HepG2 (cell line): ENCODE measurements around the gene UBE2I. TPM values are rescaled to one million over a fixed set of nuclear protein-coding genes. Genes with fewer than 3 reads are reported as not detected.

Experiments used
- ATAC-seq: fragments of 200-7000 bp; cut with Tn5 transposase; 3 replicates; pipeline ENCODE4 v1.9.1; 2020; ENCODE audit warnings: mild to moderate bottlenecking, moderate library complexity
- BruUV-seq: library from RNA; stranded (reverse); fragments of 400-500 nt; replicated peaks from 2 replicates; lab custom pipeline; 2021; lab: Mats Ljungman, UMichigan
- CTCF ChIA-PET: fragments of 300-600 bp; formaldehyde crosslinking; extraction: SDS; loops from one replicate; lab custom pipeline; 2021; ENCODE audit warnings: low total read pairs, inconsistent platforms, low intra/inter-chr PET ratio; lab: Yijun Ruan, JAX
- POLR2A ChIA-PET: fragments of 350-600 bp; sonication (Branson Sonifier 250); formaldehyde crosslinking; loops from one replicate; lab custom pipeline; 2020; ENCODE audit warnings: antibody characterized with exemption, inconsistent platforms; lab: Yijun Ruan, JAX
- DNase-seq: peaks from one replicate; pipeline ENCODE4 v3.0.0-alpha.2; 2015; ENCODE audit warnings: low spot score
- FAIRE-seq: peaks from 3 replicates; lab custom pipeline; 2011; peaks lifted over from hg19 to GRCh38; lab: Jason Lieb, UNC
- H2AFZ ChIP-seq: one replicate; pipeline ENCODE4 v1.6.1; 2011; ENCODE audit warnings: low read length, inconsistent platforms
- H3K27ac ChIP-seq: fragments of 300-600 bp; 3 replicates; pipeline ENCODE4 v1.8.0; 2011; ENCODE audit warnings: mixed run types, mild to moderate bottlenecking, mixed read lengths, low read length, inconsistent platforms; ENCODE audit not compliant: insufficient read depth; ENCODE audit errors: extremely low read length
- H3K27me3 ChIP-seq, 2 experiments: fragments of 200-600 bp in 1 of 2; 2 replicates in 1 of 2; 3 replicates in 1 of 2; pipeline versions ENCODE4 v1.6.0 to v1.8.0; 2011; ENCODE audit warnings: low read length in 2 of 2, mild to moderate bottlenecking in 2 of 2, moderate library complexity in 2 of 2, inconsistent platforms in 1 of 2; ENCODE audit not compliant: insufficient read depth in 2 of 2, control insufficient read depth in 1 of 2
- H3K36me3 ChIP-seq, 2 experiments: fragments of 200-600 bp in 1 of 2; replicated peaks in 1 of 2; 2 replicates in 1 of 2; 3 replicates in 1 of 2; pipeline versions ENCODE4 v1.5.1 to v1.8.0; 2011; ENCODE audit warnings: low read length in 2 of 2, inconsistent platforms in 1 of 2; ENCODE audit not compliant: insufficient read depth in 2 of 2, control insufficient read depth in 1 of 2
- H3K4me1 ChIP-seq: 2 replicates; pipeline ENCODE4 v1.5.1; 2012; ENCODE audit warnings: low read length, inconsistent platforms; ENCODE audit not compliant: insufficient read depth
- H3K4me2 ChIP-seq: 2 replicates; pipeline ENCODE4 v1.6.0; 2011; ENCODE audit warnings: low read depth, low read length, inconsistent platforms
- H3K4me3 ChIP-seq, 3 experiments: fragments of 200-600 bp in 1 of 3; sonication (generic), shearing (Covaris generic) in 1 of 3; replicated peaks in 1 of 3; 2 replicates each; pipeline ENCODE4 v1.5.1; 2011 to 2016; ENCODE audit warnings: low read length in 3 of 3, inconsistent platforms in 2 of 3, low read depth in 2 of 3, mild to moderate bottlenecking in 2 of 3, control low read depth in 1 of 3, mixed read lengths in 1 of 3; ENCODE audit not compliant: insufficient read depth in 1 of 3
- H3K79me2 ChIP-seq: one replicate; pipeline ENCODE4 v1.6.1; 2011; ENCODE audit warnings: low read length, inconsistent platforms; ENCODE audit not compliant: insufficient read depth
- H3K9ac ChIP-seq: 2 replicates; pipeline ENCODE4 v1.6.0; 2011; ENCODE audit warnings: mild to moderate bottlenecking, low read depth, low read length, inconsistent platforms; ENCODE audit not compliant: insufficient read depth
- H3K9me3 ChIP-seq: 2 replicates; pipeline ENCODE4 v1.5.1; 2012; ENCODE audit warnings: mild to moderate bottlenecking, low read length
- H4K20me1 ChIP-seq: 2 replicates; pipeline ENCODE4 v1.6.0; 2011; ENCODE audit warnings: inconsistent platforms, mild to moderate bottlenecking, low read length, moderate library complexity; ENCODE audit not compliant: insufficient read depth
- FOXO1 ChIP-seq: sonication (generic); formaldehyde crosslinking; IDR thresholded peaks from 2 replicates; pipeline ENCODE4 v1.4.0; 2020; ENCODE audit warnings: missing genetic modification reagents
- GLI4 ChIP-seq: sonication (generic); formaldehyde crosslinking; IDR thresholded peaks from 2 replicates; pipeline ENCODE4 v1.5.1; 2020; ENCODE audit warnings: missing genetic modification reagents, mild to moderate bottlenecking, moderate library complexity, borderline replicate concordance
- MIER2 ChIP-seq: IDR thresholded peaks from 2 replicates; pipeline ENCODE4 v1.6.1; 2016; ENCODE audit warnings: missing biosample characterization, missing genetic modification reagents
- RCOR2 ChIP-seq: IDR thresholded peaks from 2 replicates; pipeline ENCODE4 v1.6.1; 2016; ENCODE audit warnings: missing biosample characterization, missing genetic modification reagents
- ZNF510 ChIP-seq: sonication (generic); formaldehyde crosslinking; IDR thresholded peaks from 2 replicates; pipeline ENCODE4 v1.4.0; 2020; ENCODE audit warnings: low read depth, mild to moderate bottlenecking, missing genetic modification reagents
- WGBS: methylation state at CpG from one replicate; pipeline ENCODE4 v1.1.6; 2017; ENCODE audit warnings: low lambda C conversion rate; 5-methylcytosine and 5-hydroxymethylcytosine counted together
- in situ Hi-C: cut with HindIII; loops from 2 replicates; pipeline ENCODE4 v1.10.0; 2017; ENCODE audit warnings: low pct_unique_long_range_greater_than_20kb; ENCODE audit not compliant: extremely low pct_ligation_motif_present
- intact Hi-C: fragments of 100-400 bp; cut with micrococcal nuclease; formaldehyde crosslinking; loops from one replicate; pipeline ENCODE4 v1.10.0; 2022; ENCODE audit not compliant: unreplicated experiment
- polyA plus RNA-seq, 8 experiments: library from polyadenylated mRNA; depleted of rRNA in 3 of 8; stranded (reverse) in 7 of 8; unstranded in 1 of 8; fragments of >200 nt; fragmentation: Illumina TruSeq in 4 of 8; extraction: Trizol in 4 of 8; gene quantifications; 2 replicates each; pipeline versions ENCODE4 v1.2.1 to v1.2.3, GENCODE V29; 2011 to 2016; ENCODE audit warnings: low read depth in 4 of 8, missing spikeins in 1 of 8, mixed read lengths in 1 of 8; ENCODE audit not compliant: insufficient read depth in 1 of 8
- total RNA-seq, 5 experiments: library from RNA; depleted of rRNA; stranded (reverse); fragments of >200 nt; fragmentation: Illumina TruSeq; extraction: Trizol; gene quantifications; 2 replicates each; pipeline ENCODE4 v1.2.3, GENCODE V29; 2016; ENCODE audit warnings: low read depth in 1 of 5
- TF ChIP-seq, protein P1 (sequence below): sonication (generic); formaldehyde crosslinking; IDR thresholded peaks from 2 replicates; pipeline ENCODE4 v1.5.0; 2020; ENCODE audit warnings: missing genetic modification reagents
- TF ChIP-seq, protein P2 (sequence below): fragments of 450-650 bp; IDR thresholded peaks from 2 replicates; pipeline ENCODE4 v1.6.1; 2017
- TF ChIP-seq, protein P3 (sequence below): sonication (generic); formaldehyde crosslinking; IDR thresholded peaks from 2 replicates; pipeline ENCODE4 v1.5.0; 2020; ENCODE audit warnings: mild to moderate bottlenecking, low read depth, missing genetic modification reagents, borderline replicate concordance

The UBE2I gene
- total and polyA plus RNA-seq, 2 of the 13 experiments (the other 11 are each of a cell fraction or from before 2014, with no cell fraction given), result 75.8 to 98.9 TPM

GRCh38 chr16:1273816-1274215 lies 35.6 kb upstream of the UBE2I start:
- H3K4me2 ChIP-seq, result no peak overlapping the region
- no peaks in the 10 kb centered on the region for H3K79me2 ChIP-seq
- POLR2A ChIA-PET, result no interaction called here
- H3K9me3 ChIP-seq, result no peaks in the 10 kb centered on the region
- intact Hi-C loops (no loop called here), in situ Hi-C loops (no loop called here)
- TF ChIP-seq GLI4 (no peak), ZNF510 (CRISPR knock-in tag) (no peak), MIER2 (no peak), FOXO1 (CRISPR knock-in tag) (no peak), RCOR2 (CRISPR knock-in tag) (no peak)
- TF ChIP-seq, protein P1, sequence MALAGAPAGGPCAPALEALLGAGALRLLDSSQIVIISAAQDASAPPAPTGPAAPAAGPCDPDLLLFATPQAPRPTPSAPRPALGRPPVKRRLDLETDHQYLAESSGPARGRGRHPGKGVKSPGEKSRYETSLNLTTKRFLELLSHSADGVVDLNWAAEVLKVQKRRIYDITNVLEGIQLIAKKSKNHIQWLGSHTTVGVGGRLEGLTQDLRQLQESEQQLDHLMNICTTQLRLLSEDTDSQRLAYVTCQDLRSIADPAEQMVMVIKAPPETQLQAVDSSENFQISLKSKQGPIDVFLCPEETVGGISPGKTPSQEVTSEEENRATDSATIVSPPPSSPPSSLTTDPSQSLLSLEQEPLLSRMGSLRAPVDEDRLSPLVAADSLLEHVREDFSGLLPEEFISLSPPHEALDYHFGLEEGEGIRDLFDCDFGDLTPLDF (CRISPR knock-in tag), result no peak
- TF ChIP-seq, protein P2, sequence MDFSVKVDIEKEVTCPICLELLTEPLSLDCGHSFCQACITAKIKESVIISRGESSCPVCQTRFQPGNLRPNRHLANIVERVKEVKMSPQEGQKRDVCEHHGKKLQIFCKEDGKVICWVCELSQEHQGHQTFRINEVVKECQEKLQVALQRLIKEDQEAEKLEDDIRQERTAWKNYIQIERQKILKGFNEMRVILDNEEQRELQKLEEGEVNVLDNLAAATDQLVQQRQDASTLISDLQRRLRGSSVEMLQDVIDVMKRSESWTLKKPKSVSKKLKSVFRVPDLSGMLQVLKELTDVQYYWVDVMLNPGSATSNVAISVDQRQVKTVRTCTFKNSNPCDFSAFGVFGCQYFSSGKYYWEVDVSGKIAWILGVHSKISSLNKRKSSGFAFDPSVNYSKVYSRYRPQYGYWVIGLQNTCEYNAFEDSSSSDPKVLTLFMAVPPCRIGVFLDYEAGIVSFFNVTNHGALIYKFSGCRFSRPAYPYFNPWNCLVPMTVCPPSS, result no peak
- TF ChIP-seq, protein P3, sequence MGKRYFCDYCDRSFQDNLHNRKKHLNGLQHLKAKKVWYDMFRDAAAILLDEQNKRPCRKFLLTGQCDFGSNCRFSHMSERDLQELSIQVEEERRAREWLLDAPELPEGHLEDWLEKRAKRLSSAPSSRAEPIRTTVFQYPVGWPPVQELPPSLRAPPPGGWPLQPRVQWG (CRISPR knock-in tag), result no peak
- DNase-seq (no peak), ATAC-seq (no peak), FAIRE-seq (no peak)
- no peaks in the 10 kb centered on the region for H3K36me3 ChIP-seq
- H3K4me3 ChIP-seq, result no peak overlapping the region
- H3K9ac ChIP-seq, result no peak overlapping the region
- no peak overlapping the region for H2AFZ ChIP-seq
- H3K27me3 ChIP-seq, result peaks cover 18 to 57% of the 10 kb centered on the region in 2 experiments
- H4K20me1 ChIP-seq, result no peaks in the 10 kb centered on the region
- CTCF ChIA-PET, result no interaction called here
- H3K4me1 ChIP-seq, result peaks cover 11% of the 10 kb centered on the region; the same call in 1 of the 2 replicates
- WGBS, result 60% methylated on average over 2 of the region's 15 CpGs
- BruUV-seq, result no TSS peak
- H3K27ac ChIP-seq, result no peak overlapping the region
